Measurements from ENCODE around the gene USP48.
A peak's percentile ranks its signal among the peaks of the same experiment; 100 is the strongest.

USP48 gene, protein sequence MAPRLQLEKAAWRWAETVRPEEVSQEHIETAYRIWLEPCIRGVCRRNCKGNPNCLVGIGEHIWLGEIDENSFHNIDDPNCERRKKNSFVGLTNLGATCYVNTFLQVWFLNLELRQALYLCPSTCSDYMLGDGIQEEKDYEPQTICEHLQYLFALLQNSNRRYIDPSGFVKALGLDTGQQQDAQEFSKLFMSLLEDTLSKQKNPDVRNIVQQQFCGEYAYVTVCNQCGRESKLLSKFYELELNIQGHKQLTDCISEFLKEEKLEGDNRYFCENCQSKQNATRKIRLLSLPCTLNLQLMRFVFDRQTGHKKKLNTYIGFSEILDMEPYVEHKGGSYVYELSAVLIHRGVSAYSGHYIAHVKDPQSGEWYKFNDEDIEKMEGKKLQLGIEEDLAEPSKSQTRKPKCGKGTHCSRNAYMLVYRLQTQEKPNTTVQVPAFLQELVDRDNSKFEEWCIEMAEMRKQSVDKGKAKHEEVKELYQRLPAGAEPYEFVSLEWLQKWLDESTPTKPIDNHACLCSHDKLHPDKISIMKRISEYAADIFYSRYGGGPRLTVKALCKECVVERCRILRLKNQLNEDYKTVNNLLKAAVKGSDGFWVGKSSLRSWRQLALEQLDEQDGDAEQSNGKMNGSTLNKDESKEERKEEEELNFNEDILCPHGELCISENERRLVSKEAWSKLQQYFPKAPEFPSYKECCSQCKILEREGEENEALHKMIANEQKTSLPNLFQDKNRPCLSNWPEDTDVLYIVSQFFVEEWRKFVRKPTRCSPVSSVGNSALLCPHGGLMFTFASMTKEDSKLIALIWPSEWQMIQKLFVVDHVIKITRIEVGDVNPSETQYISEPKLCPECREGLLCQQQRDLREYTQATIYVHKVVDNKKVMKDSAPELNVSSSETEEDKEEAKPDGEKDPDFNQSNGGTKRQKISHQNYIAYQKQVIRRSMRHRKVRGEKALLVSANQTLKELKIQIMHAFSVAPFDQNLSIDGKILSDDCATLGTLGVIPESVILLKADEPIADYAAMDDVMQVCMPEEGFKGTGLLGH

DNA sequence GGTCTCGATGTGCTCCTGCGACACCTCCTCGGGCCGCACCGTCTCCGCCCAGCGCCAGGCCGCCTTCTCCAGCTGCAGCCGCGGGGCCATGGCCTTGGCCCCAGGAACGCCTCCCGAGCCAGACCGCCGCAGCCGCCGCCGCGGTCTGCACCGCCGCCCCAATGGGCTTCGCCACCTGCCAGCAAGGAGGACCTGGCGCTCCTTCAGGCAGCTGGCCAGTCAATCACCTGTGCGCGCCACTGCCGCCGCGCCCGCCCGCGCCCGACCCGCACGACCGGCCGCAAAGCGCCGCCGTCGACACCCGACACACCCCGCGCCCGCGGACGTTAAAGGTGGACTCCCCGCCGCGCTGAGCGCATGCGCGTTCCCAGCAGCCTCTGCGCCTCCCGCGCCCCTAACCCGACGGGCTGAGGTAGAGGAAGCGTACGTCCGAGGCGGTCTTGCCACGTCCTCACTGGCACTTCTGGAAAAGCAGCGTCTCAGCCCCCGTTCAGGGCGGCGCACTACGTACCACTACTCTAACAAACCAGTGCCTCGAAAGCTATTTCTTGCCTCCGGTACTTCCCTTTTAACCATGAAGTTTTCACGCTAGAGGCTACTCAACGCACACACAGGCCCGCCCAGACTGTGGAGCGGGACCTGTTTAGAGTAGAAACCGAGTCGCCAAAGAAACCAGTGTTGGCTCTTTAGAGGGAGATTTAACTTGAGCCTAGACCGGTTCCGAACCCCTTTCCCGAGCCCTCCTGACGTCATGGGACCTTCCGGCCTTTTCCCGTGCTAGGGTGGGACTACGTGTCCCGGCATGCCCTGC lies at the start of gene USP48:
TSS of gene USP48 (minus strand) at position 282 of the 811 bp plus-strand sequence. CDS start at position 90, 192 bp downstream.
- peak; percentile 98 for DNase-seq (ENCODE audit: low read depth)
- peak within 1 kb of the TSS; percentile 98 for H3K4me3 ChIP-seq (ENCODE audit: low read depth, low read length)
- TF ChIP-seq, protein P1, sequence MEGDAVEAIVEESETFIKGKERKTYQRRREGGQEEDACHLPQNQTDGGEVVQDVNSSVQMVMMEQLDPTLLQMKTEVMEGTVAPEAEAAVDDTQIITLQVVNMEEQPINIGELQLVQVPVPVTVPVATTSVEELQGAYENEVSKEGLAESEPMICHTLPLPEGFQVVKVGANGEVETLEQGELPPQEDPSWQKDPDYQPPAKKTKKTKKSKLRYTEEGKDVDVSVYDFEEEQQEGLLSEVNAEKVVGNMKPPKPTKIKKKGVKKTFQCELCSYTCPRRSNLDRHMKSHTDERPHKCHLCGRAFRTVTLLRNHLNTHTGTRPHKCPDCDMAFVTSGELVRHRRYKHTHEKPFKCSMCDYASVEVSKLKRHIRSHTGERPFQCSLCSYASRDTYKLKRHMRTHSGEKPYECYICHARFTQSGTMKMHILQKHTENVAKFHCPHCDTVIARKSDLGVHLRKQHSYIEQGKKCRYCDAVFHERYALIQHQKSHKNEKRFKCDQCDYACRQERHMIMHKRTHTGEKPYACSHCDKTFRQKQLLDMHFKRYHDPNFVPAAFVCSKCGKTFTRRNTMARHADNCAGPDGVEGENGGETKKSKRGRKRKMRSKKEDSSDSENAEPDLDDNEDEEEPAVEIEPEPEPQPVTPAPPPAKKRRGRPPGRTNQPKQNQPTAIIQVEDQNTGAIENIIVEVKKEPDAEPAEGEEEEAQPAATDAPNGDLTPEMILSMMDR (conservative IDR thresholded peaks at IDR 0.05; ENCODE audit: low read depth, low read length): no peak

DNA sequence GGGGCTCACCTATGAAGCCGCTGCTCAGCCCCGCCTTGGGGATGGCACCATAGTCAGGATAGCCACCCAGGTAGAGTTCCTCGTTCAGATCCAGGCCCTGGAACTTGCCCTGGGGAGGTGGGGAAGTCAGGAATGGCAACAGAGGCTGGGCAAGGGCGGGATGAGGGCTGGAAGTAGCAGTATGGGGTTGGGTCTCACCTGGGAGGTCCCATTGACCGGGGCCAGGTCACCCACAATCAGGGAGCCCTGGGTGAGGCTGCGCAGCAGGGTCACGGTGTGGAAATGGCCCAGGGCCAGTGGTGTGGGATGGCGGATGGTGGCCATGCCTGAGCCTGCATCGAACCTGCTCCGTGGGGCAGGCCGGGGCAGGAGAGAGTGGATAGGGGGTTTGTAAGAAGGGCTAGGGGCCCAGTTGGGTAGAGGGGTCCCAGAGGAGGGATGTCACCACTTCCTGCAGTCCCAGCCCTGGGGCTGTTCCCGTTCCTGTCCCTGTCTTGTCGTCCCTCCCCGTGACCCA lies 48.6 kb upstream of the USP48 start:
- DNase-seq (ENCODE audit: low read depth): no peak
- no peak overlapping the region for H3K4me3 ChIP-seq (ENCODE audit: low read depth, low read length)
- TF ChIP-seq, protein P1 (conservative IDR thresholded peaks at IDR 0.05; ENCODE audit: low read depth, low read length): no peak

DNA sequence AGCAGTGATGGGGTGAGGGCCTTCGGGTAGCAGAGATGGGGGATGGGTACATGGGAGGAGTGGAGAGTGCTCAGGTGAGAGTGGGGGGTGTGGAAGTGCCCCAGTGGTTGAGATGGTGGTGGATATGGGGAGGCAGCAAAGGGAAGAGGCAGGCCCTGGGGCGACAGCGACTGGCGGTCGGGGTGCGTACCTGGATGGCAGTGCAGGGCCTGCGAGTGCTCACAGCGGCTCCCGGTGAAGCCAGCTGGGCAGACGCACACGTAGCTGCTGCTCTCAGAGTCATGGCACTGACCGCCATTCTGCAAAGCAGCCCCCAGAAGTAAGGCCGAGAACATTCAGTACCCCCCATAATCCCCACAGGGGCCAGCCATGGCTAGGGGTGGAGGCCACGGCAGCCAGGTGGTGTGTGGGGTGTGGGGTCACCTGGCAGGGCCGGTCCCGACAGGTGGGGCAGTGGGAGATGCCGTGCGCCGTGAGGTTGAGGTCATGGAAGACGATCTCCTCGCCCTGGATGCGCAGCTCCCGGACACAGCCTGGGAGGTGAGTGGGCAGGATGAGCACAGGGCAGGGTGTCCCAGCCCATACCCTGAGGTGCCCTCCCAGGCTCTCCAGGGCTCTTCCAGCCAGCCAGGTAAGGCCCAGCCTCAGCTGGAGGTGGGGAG lies 48.0 kb upstream of the USP48 start:
- TF ChIP-seq, protein P1 (conservative IDR thresholded peaks at IDR 0.05; ENCODE audit: low read depth, low read length): no peak
- DNase-seq (ENCODE audit: low read depth): no peak
- no peak overlapping the region for H3K4me3 ChIP-seq (ENCODE audit: low read depth, low read length)

DNA sequence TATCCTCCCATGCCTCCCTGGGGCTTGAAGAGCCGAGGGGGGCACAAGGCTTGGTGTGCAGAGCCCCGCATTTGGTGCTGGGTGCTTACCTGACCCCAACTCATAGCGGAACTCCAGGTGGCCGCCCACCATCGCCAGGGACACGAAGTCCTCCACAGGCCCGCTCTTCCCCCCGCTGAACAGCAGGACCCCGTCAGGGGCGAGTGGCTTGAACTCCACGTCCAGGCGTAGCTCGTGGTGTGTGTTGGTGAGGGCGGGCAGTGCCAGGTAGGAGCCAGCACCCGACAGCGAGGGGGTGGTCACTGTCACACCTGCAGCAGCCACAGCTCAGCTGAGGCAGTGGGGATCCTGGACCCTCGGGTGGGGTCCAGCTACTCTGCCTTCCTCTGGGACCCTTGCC lies 46.3 kb upstream of the USP48 start:
- H3K4me3 ChIP-seq (ENCODE audit: low read depth, low read length): no peak overlapping the region
- no peak for DNase-seq (ENCODE audit: low read depth)
- TF ChIP-seq, protein P1 (conservative IDR thresholded peaks at IDR 0.05; ENCODE audit: low read depth, low read length): no peak

DNA sequence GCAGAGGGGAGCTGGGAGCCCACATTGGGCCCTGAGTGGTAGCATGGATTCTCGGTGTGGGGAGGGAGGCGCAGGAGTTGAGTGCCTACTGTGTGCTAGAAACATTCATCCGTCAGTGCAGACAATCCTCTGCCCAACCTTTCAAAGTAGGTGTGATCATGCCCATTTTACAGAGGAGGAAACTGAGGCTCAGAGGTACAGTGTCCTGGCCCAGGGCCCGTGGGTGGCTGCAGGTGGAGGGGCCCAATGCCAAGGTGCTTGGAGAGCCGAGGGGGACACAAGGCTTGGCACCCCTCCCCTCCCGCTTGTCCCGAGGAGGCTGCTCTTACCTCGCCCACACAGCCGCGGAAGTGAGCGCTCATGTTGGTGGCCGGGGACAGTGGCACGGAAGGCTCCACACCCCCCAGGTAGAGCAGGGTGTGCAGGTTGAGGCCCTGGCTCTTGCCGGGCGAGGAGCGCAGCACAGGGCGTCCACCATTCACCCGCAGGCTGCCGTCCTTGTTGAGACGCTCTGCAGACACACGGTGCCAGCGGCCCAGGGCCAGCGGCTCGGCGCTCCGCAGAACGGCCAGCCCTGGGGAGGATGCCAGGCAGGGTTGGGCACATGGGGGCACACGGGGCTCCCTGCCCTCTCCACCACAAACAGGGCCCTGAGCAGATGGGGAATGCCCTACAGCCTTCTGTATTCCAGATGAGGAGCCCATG lies 45.7 kb upstream of the USP48 start:
- H3K4me3 ChIP-seq (ENCODE audit: low read depth, low read length): no peak overlapping the region
- TF ChIP-seq, protein P1 (conservative IDR thresholded peaks at IDR 0.05; ENCODE audit: low read depth, low read length): no peak
- DNase-seq (ENCODE audit: low read depth): no peak

Measured in choroid plexus epithelial cell (primary cell).